ENCODE measurements around the gene ALPK3.

The ALPK3 gene

DNA sequence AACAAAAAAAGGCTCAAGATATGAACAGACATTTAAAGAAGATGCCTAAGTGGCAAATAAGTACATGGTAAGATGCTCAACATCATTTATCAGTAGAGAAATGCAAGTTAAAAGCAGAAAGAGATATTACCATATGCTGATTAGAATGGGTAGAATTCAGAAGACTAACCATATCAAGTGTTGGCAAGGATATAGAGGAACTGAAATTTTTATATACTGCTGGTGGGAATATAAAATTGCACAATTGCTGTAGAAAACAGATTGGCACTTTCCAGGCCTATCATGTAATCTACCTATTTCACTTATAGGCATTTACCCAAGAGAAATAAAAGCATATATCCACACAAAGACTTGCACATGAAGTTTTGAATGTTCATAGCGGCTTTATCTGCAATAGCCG lies 84.4 kb downstream of the ALPK3 start:
- no peak for DNase-seq

DNA sequence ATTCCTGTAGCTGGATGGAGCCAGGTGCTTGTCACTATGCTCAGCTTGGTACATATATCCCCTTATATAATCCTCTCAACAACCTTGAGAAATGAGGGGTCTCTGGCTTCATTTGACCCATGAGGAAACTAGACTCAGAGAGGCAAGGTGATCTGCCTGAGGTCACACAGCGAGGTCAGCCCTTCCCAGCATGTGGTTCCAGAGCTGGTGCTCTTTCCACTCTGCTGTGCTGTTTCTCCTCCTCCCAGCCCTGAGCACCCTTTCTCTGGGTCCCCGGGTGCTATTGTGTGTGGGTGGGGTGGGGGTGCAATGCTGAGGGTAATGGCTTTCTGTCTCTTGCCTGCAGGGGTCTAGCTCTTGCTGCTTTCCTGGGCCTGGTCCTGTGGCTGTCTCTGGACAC lies 86.6 kb downstream of the ALPK3 start:
- no peak for DNase-seq

DNA sequence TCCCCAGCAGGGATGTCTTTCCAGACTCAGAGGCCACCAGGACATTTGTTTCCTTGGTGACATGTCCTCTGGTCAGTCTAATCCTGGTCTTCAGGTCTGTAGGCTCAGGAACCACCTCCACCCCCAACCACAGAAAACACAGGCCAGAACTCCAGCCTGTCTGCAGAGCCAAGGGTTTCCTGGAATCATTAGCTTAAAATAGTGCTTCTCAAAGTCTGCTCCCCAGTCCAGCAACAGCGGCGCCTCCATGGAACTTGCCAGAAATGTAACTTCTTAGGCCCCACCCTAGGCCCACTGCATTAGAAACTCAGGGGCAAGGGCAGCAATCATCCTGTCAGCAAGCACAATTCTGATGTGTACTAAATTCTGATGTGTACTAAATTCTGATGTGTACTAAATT lies 87.3 kb downstream of the ALPK3 start:
- no peak for DNase-seq

DNA sequence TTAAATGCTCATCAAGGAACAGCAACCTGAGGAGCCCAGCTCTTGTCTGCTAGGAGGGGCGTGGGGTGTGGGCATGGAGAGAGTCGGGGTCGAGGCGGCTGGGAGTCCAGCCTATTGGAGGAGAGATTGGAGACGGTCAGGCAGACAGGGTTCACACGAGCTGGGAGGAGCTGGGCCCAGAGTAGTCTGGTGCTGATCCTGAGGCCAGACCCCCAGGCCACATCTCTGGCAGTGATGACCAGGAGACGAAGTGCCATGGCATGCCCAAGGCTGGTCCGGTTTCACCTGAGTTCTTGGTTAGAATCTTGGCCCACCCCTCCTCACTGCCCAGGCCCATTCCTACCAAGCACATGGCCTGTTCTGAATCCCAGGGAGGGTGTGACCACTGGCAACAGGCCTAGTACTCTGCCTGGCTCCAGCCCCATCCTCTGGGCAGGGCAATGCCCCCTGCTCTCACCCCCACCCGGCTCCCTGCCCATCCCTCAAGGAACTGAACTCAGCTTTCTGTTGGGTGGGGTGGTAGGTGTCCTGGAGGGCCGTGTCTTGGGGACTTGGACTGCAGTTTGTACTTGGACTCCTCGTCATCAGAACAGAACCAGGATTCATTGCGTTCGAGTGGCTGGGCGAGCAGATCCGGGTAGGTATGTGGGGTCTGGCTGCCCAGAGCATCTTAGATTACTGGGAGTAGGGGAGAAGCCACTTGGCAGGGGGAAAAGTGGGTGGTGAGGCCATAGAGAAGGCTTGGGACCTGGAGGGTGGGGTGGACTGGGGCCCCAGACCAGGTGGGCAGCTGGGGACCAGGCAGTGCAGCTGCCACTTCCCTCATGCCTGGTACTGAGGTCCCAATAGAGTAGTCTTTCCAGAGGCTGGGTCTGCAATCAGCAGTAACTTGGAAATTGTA lies 88.1 kb downstream of the ALPK3 start:
- DNase-seq, result no peak

DNA sequence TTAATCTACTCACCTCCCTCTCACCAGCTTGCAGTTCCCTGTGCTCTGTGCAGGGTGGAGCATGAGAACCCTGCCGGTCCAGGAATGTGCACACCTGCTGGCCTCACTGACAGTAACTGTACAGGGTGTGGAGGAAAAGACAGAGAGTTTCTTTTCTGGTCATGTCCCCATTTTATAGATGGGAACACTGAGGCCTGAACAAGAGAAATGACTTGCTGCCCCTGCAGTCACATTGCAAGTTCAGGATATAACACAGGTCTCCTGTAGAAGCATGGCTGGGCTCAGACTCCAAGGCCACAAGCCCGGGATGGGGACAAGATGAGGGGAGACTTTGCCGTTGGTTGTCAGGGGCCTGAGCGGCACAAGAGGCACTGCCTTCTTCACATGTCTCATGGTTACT lies 90.6 kb downstream of the ALPK3 start:
- no peak for DNase-seq

DNA sequence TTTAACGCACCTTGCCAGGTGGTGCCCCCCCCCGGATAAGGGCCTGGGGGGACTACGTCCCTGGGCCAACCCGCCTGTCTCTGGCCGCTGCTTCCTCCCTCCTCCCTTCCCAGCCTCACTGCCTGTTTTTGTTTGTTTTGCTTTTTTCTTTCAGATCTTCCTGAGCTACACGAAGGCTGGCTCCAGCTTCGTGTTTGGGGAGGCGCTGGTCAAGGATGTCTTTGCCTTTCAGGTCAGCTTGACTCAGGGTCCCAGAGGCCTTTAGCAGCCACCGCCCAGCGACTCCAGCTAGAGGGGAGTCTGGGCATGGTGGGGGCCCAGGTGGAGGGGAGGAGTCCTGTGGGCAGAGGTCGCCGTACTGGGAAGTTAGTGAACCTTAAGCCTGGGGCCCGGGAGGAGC lies 91.4 kb downstream of the ALPK3 start:
- no peak for DNase-seq

DNA sequence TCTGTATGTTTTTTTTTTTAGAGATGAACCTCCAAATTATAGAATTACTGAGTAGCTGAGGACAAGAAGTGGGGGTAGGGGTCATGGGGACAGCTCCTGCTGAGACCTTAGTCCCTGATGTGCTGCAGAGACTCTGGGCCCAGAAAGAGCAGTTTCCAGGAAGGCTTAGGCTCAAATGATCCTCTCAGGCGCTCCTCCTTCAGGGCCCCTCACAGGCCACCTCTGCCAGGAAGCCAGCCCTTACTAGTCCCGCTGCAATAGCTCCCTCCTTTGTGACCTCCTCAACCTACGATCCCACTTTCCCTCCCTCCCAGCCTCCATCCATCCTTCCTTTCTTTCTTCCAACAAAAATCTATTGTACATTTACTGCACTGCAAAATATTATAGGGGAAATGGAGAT lies 91.9 kb downstream of the ALPK3 start:
- no peak for DNase-seq

DNA sequence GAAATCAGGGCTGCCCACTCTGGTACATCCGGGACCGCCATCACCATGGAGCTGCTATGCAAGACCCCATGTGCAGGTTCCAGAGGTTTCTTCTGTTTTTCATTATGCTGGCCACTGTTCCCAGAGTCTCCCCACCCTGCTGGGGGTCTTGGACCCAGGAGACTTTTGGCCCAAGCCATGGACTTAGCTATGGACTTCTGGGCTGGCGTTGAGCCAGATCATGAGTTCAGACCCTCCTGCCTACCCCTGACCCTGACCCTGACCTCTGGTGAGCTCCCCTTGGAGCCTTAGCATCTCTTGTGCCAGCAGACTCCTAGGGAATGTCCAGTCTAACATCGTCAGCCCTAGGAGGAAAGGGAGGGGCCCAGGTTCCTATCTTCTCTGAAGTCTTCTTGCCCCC lies 92.6 kb downstream of the ALPK3 start:
- DNase-seq, result no peak

DNA sequence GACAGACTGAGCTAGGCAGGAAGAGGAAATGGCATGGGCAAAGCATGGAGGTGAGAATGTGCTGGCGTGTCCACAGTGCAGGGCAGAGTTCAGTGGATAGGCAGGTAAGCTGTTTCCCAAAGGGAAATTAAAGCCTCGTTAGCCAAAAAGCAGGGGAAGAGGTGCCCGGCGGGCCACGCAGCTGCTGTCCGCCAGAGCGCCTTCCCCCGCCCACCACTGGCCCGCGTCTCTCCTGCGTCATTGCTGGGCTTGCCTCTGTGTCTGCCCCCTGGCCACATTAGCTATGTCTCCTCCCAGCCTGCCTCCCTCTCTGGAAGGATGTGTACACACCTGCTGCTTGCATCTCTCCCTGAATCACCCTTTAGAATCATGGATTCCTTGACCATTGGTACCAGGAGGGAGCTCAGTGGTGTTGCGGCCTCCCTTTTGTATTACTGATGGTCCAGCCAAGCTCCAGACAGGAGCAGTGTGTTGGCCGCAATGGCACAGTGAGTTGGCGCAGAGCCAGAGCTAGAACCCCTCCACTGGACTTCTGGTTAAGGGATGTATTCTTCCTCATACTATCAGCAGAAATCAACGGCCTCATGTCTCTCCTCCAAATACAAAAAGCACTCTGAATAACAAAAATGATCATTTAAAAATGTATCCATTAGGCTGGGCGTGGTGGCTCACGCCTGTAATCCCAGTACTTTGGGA lies 93.9 kb downstream of the ALPK3 start:
- DNase-seq, result no peak

DNA sequence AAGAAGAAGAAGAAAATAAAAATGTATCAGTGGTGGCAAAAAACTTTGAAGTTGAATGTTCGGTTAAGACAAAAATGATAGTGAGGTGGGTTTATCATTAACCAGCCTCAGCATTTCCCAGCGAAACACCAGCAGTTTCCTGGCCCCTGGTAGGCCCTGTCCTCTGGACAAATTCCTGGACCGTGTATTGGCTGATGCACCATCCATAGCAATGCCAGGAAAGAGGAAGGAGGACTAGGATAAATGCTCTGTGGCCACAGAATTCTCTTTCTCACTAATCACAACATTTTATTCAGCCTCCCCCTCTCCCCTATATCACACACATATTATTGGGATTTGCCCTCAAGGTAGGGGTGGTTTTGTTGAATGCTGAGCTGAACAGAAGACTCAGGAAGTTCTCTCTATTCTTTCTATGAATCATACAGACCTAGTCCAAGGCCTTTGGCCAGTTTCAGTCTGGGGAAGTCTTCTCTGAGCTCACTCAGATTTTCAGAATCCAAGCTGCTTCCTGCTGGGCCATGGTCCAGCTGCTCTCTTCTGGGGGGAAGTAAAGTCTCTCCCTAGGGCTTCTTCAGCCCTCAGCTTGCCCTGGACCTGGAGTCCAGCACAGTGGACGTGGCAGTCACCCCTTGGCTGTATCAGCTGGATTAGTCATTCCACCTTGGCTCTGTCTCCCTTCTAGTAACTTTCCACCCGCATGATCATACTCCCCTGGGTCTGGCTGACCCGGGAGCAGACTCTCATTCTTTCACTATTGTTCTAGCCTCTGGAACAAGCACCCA lies 94.9 kb downstream of the ALPK3 start:
- peak; percentile 72 for DNase-seq

DNA sequence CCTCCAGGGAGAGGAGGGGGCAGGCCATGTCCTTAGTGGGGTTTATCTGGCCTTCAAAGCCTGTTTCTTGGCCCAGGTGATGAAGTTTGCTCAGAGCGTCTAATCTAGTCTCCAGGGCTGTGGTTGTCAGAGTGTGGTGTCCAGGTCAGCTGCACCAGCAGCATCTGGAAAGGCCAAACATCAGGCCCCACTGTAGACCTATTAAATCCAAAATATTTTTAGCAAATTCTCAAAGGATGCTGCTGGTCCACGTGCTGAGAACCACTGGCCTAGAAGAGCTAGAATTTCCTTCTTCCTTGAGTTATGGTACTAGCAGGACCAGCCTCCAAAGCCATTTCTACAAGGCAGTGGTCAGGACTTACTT lies 96.2 kb downstream of the ALPK3 start:
- no peak for DNase-seq

DNA sequence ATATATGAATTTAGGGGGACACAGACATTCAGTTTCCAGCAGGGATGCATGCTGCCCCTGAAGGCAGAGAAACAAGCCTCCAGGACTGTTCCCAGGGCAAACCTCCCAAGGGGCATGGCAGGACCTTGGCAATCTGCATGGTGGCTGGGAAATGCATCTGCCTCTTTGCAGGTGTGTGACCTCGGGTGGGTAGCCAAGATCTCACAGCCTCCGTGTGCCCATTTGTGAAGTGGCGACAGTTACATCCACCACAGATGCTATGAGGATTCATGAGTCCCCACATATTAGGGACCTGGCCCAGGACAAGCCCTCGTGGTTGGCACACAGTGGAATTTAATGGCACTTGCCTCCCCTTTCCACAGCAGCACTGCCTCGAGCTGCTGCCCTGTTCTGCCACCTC lies 97.2 kb downstream of the ALPK3 start:
- DNase-seq, result no peak

DNA sequence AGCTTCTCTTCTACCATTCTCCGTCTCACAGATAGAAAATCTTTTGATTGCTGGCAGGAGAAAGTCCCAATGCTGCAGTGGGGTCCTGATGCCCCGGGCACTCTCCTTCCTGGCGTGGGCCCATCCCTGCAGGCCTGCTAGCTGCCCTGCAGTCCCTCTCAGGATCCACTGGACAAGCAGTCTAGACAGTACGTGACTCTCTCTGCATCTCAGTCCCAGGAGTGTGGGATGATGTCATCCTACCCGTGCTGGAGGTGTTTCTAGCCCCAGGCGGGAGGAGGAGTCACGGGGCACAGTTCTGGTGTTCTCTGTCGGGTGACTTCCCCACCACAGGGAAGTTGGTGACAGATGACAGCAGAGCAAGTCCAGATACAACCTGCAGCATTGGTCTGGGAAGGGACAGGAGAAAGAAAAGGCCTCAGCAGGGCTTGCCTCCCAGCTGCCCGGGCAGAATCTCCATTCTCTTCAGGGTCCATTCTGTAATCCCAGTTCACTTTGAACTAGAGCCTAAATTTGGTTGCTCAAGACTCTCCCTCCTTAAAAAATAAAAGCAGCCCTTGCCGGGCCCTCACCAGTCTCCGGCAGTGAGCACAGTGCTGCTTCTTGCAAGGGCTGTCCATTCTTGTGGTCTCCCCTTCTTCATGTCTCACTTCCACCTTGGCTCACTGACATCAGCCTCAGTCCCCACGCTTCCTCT lies 97.9 kb downstream of the ALPK3 start:
- peak; percentile 65 for DNase-seq

DNA sequence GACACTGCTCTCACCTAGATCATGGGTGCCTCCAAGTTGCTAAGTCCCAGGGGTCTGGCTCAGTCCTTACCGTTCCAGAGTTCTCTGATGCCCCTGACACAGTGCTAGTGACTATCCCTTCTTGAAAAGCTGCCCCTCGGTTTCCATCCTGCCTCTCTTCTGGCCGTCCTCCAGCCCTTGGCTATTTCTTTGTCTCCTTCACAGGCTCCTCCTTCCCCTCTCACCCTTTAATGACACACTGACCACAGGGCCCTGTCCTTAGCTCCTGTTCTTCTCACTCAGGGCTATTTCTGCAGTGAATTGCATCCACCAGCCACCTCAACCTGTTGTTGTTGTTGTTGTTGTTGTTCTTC lies 98.4 kb downstream of the ALPK3 start:
- DNase-seq, result no peak

DNA sequence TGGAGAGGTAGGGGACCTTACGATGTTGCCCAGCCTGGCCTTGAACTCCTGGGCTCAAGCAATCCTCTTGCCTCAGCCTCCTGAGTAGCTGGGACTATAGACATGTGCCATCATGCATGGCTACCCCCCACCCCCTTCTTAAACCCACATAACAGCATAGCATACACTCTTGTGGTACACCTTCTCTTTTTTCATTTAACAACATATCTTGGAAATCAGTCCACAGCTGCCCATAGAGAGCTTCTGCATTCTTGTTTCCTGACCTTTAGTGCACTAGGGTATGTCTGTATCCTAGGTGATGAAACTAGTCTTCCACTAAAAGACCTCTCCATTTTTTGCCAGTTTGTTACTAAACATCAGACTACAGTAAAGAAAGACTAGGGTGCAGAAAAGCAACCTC lies 100.3 kb downstream of the ALPK3 start:
- no peak for DNase-seq

DNA sequence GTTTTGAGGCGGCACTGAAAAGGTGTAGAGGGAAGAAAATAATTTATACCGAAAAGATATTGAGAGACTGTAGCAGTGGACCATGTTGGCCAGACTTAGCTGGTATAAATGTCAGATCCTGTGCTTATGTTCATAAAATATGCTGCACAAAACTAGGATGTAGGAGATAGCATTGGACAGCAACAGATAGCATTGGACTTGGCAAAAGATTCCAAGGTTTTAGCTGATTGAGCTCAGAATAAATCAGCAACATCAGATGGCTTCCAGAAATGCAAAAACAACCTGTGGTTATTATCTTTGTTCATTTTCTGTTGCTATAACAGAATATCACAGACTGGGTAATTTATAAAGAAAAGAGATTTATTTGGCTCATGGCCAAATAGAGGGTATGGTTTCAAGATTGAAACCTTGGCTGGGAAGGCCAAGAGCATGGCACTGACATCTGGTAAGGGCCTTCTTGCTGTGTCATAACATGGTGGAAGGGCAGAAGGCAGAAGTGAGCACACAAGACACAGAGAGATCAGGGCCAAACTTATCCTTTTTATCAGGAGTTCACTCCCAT lies 102.0 kb downstream of the ALPK3 start:
- DNase-seq, result no peak

DNA sequence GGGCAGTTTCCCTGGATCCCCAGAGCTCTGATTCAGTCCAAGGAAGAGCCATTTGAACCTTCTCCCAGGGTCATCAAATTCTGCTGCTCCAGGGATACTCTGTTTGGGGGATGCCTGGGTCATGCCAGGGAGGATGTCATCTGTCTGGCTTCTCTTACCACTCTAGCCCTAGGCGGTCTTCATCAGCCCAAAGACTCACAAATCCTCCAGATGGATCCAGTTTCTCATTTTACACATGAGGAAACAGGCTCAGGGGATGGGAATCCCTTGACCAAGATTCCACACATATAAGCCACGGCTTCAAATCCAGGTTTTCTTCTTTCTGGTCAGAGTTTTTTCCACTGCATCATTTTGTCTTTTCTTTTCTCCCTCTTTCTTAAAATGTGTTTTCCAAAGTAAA lies 104.0 kb downstream of the ALPK3 start:
- no peak for DNase-seq

DNA sequence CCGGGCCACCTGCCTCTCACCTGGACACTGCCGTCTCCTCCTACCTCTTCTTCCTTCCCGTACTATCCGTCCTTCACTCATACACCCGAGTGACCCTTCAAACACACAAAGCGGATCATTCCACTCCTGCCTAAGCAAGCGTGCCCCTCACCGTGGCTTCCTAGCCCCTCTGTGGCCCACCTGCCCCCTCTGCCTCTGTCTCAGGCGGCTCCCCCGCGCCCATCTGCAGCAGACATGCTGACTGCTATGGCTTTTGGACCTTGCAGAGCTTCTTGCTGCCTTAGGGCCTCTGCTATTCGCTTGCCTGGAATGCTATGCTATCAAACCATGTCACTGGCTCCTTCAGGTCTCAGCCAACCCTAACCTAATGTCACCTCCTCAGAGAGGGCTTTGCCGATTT lies 105.4 kb downstream of the ALPK3 start:
- no peak for DNase-seq
